ENCODE data around the gene LHFPL6. TPM values are rescaled to one million over a fixed set of nuclear protein-coding genes. Genes with fewer than 3 reads are reported as not detected.

LHFPL6 gene
- total and polyA plus RNA-seq, 10 of the 15 experiments (the other 5 are each of a cell fraction or from before 2014, with no cell fraction given) = 0.11 to 4.6 (median 0.41) TPM

GRCh38 chr13:39578821-39579291 is 24.1 kb downstream of the LHFPL6 start:
- WGBS (ENCODE audit: insufficient coverage, insufficient replicate concordance, low lambda C conversion rate, missing lambda C conversion rate) = 18% methylated on average over 3 of the region's 3 CpGs
- TF ChIP-seq IRF5 (IDR thresholded peaks at IDR 0.05; ENCODE audit: borderline replicate concordance) = no peak
- TF ChIP-seq NFIC (IDR thresholded peaks at IDR 0.05; ENCODE audit: low read depth, low read length) = no peak
- TF ChIP-seq ZNF384 (IDR thresholded peaks at IDR 0.05; ENCODE audit: borderline replicate concordance, low read depth, low read length) = no peak
- no peak for TF ChIP-seq JUNB (IDR thresholded peaks at IDR 0.05)
- no peak for TF ChIP-seq EGR1 (IDR thresholded peaks at IDR 0.05; ENCODE audit: borderline replicate concordance in 1 of 2, low read depth in 2 of 2, low read length in 2 of 2)
- Histone ChIP-seq H3K79me2 (ENCODE audit: control insufficient read depth, insufficient read depth, low read length) (no peaks in the 10 kb centered on the region), H3K4me3 (no peak overlapping the region), H3K9me3 (replicated peaks; ENCODE audit: control insufficient read depth, insufficient read depth, low read length) (no peaks in the 10 kb centered on the region), H3K27me3 (replicated peaks in 1 of 2; ENCODE audit: control insufficient read depth in 2 of 2, insufficient read depth in 2 of 2, low read length in 1 of 2) (no peaks in the 10 kb centered on the region), H3K36me3 (ENCODE audit: control insufficient read depth in 2 of 2, insufficient read depth in 2 of 2, low read length in 1 of 2) (no peaks in the 10 kb centered on the region), H3K27ac (ENCODE audit: control insufficient read depth, insufficient read depth) (no peak overlapping the region), H3K4me1 (ENCODE audit: control insufficient read depth, insufficient read depth, low read length) (no peaks in the 10 kb centered on the region), H4K20me1 (ENCODE audit: control insufficient read depth, insufficient read depth) (no peaks in the 10 kb centered on the region), H3K9ac (ENCODE audit: control insufficient read depth, insufficient read depth, low read length) (no peak overlapping the region), H3K4me2 (ENCODE audit: control insufficient read depth, insufficient read depth) (no peak overlapping the region), H2AFZ (ENCODE audit: control insufficient read depth, low read depth, low read length) (no peak overlapping the region)
- ChIA-PET POLR2A (no interaction called here), SMC1A (ENCODE audit: uncharacterized antibody, unreplicated experiment) (interaction anchor here (1.6 kb wide), 1 partner anchor 13 kb away, joined by 4 read pairs; no protein-coding TSS in a partner anchor), CTCF (no interaction called here), RAD21 (ENCODE audit: unreplicated experiment) (no interaction called here)
- in situ Hi-C loops (cut with MboI) (no loop called here), intact Hi-C loops (cut with micrococcal nuclease; ENCODE audit: unreplicated experiment) (no loop called here)
- FAIRE-seq (no peak), ATAC-seq (peak; percentile 15; the same call in 1 of the 3 replicates), DNase-seq (ENCODE audit: low read depth, low spot score) (no peak)
- BruUV-seq (replicated peaks) = no TSS peak
